Measurements from ENCODE around the gene SPEG.

Gene SPEG

DNA sequence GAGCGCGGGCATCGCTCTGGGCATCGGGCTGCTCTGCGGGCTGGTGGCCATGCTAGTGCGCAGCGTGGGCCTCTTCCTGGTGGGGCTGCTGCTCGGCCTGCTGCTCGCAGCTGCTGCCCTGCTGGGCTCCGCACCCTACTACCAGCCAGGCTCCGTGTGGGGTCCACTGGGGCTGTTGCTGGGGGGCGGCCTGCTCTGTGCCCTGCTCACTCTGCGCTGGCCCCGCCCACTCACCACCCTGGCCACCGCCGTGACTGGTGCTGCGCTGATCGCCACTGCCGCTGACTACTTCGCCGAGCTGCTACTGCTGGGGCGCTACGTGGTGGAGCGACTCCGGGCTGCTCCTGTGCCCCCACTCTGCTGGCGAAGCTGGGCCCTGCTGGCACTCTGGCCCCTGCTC, 113.0 kb downstream of the SPEG start:
- DNase-seq (ENCODE audit: low spot score) = no peak
- TF ChIP-seq, protein P1, sequence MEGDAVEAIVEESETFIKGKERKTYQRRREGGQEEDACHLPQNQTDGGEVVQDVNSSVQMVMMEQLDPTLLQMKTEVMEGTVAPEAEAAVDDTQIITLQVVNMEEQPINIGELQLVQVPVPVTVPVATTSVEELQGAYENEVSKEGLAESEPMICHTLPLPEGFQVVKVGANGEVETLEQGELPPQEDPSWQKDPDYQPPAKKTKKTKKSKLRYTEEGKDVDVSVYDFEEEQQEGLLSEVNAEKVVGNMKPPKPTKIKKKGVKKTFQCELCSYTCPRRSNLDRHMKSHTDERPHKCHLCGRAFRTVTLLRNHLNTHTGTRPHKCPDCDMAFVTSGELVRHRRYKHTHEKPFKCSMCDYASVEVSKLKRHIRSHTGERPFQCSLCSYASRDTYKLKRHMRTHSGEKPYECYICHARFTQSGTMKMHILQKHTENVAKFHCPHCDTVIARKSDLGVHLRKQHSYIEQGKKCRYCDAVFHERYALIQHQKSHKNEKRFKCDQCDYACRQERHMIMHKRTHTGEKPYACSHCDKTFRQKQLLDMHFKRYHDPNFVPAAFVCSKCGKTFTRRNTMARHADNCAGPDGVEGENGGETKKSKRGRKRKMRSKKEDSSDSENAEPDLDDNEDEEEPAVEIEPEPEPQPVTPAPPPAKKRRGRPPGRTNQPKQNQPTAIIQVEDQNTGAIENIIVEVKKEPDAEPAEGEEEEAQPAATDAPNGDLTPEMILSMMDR (IDR thresholded peaks at IDR 0.05; ENCODE audit: extremely low read depth, missing control alignments) = no peak

Data from GM20000 (cell line).